HG03432 (cell line): ENCODE measurements around the gene SNX4.
"Not testable (repeated sequence)": the region's sequence is repeated elsewhere in the genome, so short reads cannot be mapped to it uniquely, and the experiment has no call there.

Experiments used
- ATAC-seq: cut with Tn5 transposase; IDR thresholded peaks from one replicate; pipeline ENCODE4 v1.9.1; 2021; ENCODE audit warnings: mild to moderate bottlenecking, moderate library complexity; ENCODE audit not compliant: unreplicated experiment

The SNX4 gene

GRCh38 chr3:125519678-125520562 is at the start of gene SNX4:
TSS of gene SNX4 (minus strand) at chr3:125520202. CDS start at chr3:125520172, 30 bp downstream.
- peak; percentile 86 for ATAC-seq

- no peak for ATAC-seq
Observed at GRCh38 chr3:125556314-125556713, 36.3 kb upstream of the SNX4 start.

GRCh38 chr3:125552401-125552800 is 32.4 kb upstream of the SNX4 start:
- no peak for ATAC-seq

DNA sequence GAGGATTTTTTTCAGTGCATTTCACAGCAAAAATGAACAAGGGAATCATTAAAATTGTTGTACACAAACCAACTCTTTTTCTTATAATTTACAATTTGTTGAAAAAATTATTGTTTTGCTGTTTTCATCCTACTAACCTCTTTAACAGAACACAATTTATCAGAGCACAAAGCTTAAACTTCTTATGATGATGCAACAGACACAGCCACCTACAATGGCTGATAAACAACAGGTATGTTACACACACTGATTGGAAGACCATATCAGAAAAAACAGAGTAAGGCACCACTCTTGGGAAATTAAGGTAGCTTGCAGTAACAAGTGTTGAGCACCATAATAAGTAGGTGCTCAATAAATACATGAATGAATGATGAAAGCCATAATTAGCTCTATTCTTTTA is 8.9 kb upstream of the SNX4 start:
- no peak for ATAC-seq

- no peak for ATAC-seq
Observed at GRCh38 chr3:125525153-125525552, 5.2 kb upstream of the SNX4 start.

DNA sequence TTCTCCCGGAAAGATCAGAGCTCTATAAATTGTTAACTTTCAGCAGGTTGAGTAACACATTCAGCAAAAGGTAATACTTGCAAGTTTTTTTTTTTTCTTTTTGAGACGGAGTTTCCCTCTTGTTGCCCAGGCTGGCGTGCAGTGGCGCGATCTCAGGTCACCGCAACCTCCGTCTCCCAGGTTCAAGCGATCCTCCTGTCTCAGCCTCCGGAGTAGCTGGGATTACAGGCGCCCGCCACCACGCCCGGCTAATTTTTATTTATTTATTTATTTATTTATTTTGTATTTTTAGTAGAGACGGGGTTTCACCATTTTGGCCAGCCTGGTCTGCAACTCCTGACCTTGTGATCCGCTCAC is 539 bp upstream of the SNX4 start:
- ATAC-seq, result not testable (repeated sequence)

DNA sequence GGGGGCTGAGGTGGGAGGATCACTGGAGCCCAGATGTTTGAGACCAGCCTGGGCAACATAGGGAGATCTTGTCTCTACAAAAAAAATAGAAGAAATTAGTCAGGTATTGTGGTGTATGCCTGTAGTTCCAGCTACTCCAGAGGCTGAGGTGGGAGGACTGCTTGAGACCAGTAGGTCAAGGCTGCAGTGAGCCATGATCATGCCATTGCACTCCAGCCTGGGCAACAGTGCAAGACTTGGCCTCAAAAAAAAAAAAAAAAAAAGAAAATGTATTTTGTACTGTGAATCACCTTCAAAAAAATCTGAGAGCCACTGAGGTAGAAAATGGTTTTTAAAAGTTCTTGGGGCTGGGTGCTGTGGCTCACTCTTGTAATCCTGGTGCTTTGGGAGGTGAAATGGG is 4.6 kb downstream of the SNX4 start:
- no peak for ATAC-seq

DNA sequence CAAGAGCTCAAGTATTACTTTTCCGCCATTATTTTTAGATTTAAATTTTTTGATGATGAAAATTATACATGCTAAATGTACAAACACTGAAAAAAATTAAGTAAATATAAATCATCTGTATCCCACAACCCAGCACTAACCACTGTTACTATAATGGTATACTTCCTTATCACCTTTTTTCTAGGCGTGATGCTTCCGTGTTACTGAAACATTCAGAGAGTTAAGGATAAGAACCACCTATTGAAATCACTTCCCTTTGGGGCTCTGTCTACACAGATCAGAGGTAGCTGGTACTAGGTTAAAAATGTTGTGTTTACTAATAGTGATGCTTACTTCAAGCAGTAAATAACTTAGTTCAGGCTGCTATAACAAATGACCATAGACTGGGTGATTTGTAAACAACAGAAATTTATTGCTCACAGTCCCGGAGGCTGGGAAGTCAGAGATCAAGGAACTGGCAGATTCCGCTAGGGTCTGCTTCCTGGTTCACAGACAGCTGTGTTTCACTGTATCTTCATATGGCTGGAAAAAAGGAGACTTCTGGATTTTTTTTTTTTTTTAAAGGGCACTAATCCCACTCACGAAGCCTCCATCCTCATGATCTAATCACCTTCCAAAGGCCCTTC is 6.4 kb downstream of the SNX4 start:
- no peak for ATAC-seq

DNA sequence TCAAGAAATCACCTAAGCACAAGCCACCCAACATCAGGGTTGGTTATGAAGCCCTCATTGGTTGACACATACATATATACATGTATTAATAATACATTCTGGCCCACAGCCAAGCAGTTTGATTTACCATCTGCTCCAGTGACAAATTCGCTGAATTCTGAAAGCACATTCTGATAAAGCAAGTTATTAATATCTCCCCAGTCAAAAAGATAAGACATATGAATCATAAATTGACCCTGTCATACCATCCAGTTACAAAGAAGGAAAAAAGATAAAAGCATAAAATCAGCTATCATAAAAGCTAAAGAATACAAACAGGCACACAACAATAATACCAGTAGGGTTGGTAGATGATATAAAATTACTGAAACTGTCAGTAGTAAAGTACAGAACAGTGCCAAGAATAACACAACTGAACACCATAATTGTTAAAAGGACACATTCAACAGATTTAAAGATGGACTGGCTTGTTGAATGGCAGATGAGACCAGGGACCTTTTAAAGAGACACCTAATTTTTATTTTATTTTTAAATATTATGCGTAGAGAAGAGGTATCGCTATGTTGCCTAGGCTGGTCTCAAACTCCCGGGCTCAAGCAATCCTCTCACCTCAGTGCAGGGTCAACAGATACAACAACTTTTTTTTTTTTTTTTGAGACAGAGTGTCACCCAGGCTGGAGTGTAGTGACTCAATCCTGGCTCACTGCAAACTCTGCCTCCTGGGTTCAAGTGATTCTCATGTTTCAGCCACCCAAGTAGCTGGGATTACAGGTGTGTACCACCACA is 7.7 kb downstream of the SNX4 start:
- ATAC-seq, result peak; percentile 46

DNA sequence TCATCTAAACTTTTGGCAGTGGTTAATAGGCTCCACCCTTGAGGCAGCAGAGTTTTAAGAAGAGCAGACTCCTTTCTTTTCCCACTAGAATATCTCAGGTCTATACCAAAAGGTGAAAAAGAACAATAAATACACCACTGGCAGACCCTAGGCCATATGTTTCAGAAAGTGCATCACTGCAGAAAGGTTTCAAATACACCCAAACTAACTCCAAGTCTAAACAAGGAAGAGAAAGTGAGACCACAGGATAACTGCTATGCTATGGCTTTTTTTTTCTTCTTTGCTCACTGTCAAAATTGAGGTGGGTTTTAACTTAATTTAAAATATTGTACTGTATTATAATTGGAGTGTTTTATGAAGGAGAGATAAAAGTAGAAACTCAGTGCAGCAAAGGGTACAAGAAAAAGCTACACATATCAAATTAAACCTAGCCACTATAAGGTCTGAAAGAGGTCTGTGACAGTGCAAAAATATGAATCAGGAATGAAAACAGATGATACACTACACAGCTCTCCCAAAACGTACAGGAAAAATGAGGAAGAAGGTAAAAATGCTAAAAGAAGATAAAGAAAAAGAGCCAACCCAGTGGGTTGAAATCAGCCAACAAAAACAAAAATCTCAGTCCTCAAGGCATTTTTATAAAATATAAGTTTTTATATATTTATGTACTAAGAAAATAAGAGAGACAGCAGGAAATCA is 8.4 kb downstream of the SNX4 start:
- no peak for ATAC-seq

- no peak for ATAC-seq
Observed at GRCh38 chr3:125507128-125507527, 12.9 kb downstream of the SNX4 start.

- no peak for ATAC-seq
Observed at GRCh38 chr3:125498630-125499029, 21.4 kb downstream of the SNX4 start.

DNA sequence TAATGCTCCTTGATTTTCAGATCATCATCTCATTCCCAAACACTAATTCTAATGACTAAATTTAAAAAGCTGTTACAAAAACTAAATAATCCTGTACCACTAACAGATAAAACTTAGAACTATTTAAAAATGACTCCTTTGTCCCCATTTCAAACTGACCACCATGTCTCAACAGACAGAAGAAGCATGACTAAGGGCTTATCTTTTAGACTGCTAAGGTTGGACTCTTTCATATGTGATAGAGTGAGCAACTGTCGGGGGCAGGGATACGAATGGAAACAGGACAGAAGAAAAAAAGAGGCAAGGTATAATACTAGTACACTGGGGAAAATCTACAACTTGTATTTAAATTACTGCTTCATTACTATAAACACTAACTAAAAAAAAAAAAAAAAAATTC is 23.3 kb downstream of the SNX4 start:
- ATAC-seq, result no peak

DNA sequence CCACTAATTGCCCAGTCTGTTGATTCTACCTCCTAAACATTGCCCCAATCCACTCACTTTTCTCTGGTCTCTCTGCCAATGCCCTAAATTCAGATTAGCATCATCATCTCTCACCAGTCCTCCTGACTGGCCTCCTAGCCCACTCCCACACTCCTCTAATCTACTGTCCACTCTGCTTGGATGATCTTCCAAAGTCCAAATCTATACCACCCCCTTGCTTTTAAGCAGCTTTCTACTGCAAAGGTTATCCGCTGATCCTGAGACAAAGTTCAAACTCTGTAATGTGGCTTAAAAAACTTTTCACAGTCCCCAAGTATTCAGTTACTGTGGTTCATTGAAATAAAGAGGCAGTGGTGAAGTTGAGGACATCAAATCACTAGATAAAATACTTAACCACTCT is 37.6 kb downstream of the SNX4 start:
- ATAC-seq, result no peak

- no peak for ATAC-seq
Observed at GRCh38 chr3:125481786-125482185, 38.2 kb downstream of the SNX4 start.

DNA sequence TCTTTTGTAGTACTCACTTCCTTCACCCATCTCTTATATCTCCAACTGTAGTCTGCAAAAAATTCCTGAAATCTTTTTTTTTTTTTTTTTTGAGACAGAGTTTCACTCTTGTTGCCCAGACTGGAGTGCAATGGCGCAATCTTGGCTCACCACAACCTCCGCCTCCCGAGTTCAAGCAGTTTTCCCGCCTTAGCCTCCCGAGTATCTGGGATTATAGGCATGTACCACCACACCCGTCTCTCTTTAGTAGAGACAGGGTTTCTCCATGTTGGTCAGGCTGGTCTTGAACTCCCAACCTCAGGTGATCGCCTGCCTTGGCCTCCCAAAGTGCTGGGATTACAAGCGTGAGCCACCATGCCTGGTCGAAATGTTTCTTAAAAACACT is 38.6 kb downstream of the SNX4 start:
- not testable (repeated sequence) for ATAC-seq

- ATAC-seq, result no peak
Observed at GRCh38 chr3:125480656-125481374, 39.2 kb downstream of the SNX4 start.

GRCh38 chr3:125479091-125479490 is 40.9 kb downstream of the SNX4 start:
- no peak for ATAC-seq

DNA sequence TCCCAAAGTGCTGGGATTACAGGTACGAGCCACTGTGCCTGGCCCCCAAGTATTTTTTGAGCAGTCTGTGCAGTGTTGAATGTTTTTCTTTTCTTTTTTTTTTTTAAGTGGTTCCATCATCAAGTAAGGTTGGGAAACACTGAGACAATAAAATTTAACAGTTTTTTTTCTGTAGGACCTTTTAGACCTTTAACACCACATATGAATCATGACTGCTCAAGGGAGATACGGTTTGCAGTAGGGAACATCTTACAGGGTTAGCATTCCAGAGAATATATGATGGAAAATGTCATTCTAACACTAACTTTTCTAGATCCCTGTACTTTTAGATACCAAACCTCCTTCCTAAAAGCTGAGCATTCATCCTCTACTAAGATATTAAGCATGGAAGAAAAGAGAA is 41.7 kb downstream of the SNX4 start:
- ATAC-seq, result no peak

GRCh38 chr3:125477701-125478100 is 42.3 kb downstream of the SNX4 start:
- no peak for ATAC-seq
